Activated T-cell treated with anti-CD3 and anti-CD28 coated beads, Interleukin-2, amount 50 U/mL, for 72 hours (primary cell): ENCODE data around the gene GPR32. TPM values are rescaled to one million over a fixed set of nuclear protein-coding genes. Genes with fewer than 3 reads are reported as not detected.
"Not testable (repeated sequence)": the region's sequence is repeated elsewhere in the genome, so short reads cannot be mapped to it uniquely, and the experiment has no call there.

Experiments used
- ATAC-seq, 2 donors: fragments of 150-1000 bp; cut with Tn5 transposase; replicated peaks in 1 of 2; 2 replicates each; pipeline ENCODE4 v1.10.0; 2021; ENCODE audit warnings: moderate library complexity in 2 of 2, mild to moderate bottlenecking in 1 of 2
- DNase-seq, 2 donors: peaks; one replicate each; pipeline ENCODE4 v3.0.0; 2021 to 2022; ENCODE audit warnings: mixed read lengths in 1 of 2
- H3K27ac Mint-ChIP-seq: one replicate; pipeline ENCODE4 v1.8.0; 2022; ENCODE audit warnings: mild to moderate bottlenecking, moderate library complexity, mixed read lengths
- H3K27me3 Mint-ChIP-seq: one replicate; pipeline ENCODE4 v1.8.0; 2022; ENCODE audit warnings: low read depth, mixed read lengths
- H3K36me3 Mint-ChIP-seq, 2 donors: one replicate each; pipeline ENCODE4 v1.8.0; 2022; ENCODE audit warnings: mixed read lengths in 2 of 2, mild to moderate bottlenecking in 1 of 2; ENCODE audit not compliant: insufficient read depth in 2 of 2
- H3K4me1 Mint-ChIP-seq: one replicate; pipeline ENCODE4 v1.8.0; 2022; ENCODE audit warnings: low read depth, mixed read lengths
- H3K4me3 Mint-ChIP-seq, 2 donors: one replicate each; pipeline ENCODE4 v1.8.0; 2022; ENCODE audit warnings: mild to moderate bottlenecking in 2 of 2, mixed read lengths in 2 of 2, moderate library complexity in 2 of 2
- H3K9me3 Mint-ChIP-seq, 2 donors: one replicate each; pipeline ENCODE4 v1.8.0; 2022; ENCODE audit warnings: mixed read lengths in 2 of 2
- total RNA-seq, 2 donors: library from RNA; stranded (reverse); gene quantifications; one replicate each; pipeline ENCODE4 v1.2.3, GENCODE V29; 2022

The GPR32 gene
- total RNA-seq, 2 donors from 2014 or later = not detected

DNA sequence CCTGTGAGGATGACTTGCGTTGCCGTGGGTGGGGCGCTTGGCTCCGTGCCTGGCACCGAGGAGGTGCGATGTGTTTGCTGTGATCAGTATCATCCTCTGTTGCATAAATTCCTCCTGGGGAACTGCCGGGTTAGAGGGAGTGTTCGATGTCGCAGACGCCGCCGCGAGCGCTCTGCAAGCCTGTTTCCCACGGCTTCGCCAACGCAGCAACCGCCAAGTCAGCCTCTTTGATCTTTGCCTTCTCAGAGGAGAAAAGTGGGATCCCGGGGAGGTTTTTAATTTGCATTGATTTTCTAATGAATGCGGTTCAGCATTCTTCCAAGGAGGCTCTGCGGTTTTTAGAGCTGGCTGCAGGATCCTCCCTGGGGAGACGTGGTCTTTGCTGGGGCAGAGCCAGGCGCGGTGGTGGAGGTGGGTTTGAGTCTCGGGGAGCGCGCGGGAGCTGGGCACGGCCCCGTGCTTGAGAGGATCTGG is 7.6 kb downstream of the GPR32 start:
- H3K4me3 Mint-ChIP-seq = no peak overlapping the region
- no peak for ATAC-seq

DNA sequence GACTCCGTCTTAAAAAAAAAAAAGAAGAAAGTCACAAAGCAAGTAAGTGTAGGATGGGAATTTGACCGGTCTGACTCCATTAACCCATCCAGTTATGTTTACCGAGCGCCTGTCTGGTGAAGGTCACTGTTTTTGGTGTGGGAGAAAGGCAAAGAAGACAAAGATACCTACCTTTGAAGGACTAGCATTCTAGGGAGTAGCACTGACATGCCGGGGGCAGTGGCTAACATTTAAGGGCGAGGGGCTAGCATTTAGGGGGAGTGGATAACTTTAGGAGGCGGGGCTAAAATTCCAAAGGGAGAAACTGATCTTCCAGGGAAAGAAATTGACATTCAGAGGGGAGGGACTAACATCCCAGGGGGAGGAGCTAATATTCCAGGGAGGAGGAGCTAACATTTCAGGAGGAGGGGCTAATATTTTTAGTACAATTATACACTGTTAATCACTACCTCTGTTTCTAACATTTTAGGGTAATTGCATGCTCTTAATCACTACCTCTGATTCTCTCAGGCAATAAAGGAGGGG is 8.7 kb downstream of the GPR32 start:
- Mint-ChIP-seq H3K4me1 (peaks cover 7% of the 10 kb centered on the region), H3K27me3 (peaks cover 73% of the 10 kb centered on the region), H3K36me3 (peaks cover 0 to 1% of the 10 kb centered on the region in 2 donors), H3K4me3 (no peak overlapping the region), H3K9me3 (no peaks in the 10 kb centered on the region), H3K27ac (no peak overlapping the region)
- no peak for DNase-seq
- ATAC-seq = no peak

More for the DNA sequence above, 7.6 kb downstream of the GPR32 start:
- Mint-ChIP-seq H3K4me1 (peaks cover 7% of the 10 kb centered on the region), H3K27ac (no peak overlapping the region), H3K27me3 (peaks cover 66% of the 10 kb centered on the region), H3K9me3 (no peaks in the 10 kb centered on the region), H3K36me3 (peaks cover 0 to 1% of the 10 kb centered on the region in 2 donors)
- DNase-seq = no peak

DNA sequence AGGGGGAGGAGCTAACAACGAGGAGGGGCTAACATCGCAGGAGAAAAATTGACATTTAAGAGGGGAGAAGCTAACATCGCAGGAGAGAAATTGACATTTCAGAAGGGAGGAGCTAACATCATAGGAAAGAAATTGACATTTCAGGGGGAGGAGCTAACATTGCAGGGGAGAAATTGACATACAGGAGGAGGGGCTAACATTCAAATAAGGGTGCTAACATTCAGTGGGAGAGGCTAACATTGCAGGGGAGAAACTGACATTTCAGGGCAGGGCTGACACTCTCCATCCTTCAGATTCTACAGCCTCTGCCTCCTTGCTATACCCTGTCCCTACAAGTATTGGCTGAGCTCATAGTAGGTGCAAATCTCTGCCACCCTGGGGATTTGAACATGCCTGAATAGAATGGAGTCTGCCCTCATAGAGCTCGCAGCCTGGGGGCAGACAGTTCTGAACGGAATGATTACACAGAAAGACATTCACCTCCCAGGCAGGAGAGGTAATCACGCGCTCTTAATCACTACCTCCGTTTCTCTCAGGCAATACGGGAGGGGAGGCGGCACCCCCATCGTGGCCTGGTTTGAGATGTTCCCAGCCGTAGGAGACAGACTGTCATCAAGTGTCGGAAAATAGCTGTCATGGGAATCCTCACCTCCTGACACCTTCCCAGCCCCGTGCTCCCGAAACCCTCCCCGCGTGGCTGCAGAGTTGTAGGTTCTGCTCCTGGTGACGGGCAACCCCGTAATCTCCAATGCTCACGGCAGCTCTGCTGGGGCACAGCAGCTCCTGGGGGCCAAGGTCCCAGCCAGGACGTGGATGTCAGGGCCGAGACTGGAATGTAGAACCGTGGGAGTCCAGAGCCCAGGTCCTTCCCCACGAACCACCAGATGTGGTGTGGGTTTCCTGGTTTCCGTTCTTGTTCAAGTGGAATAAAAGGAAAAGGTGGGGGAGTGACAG is 9.5 kb downstream of the GPR32 start:
- H3K27ac Mint-ChIP-seq = no peak overlapping the region
- H3K9me3 Mint-ChIP-seq = no peaks in the 10 kb centered on the region
- H3K36me3 Mint-ChIP-seq = peaks cover 0 to 1% of the 10 kb centered on the region in 2 donors
- no peak overlapping the region for H3K4me3 Mint-ChIP-seq
- no peak for DNase-seq
- H3K4me1 Mint-ChIP-seq = peaks cover 7% of the 10 kb centered on the region
- ATAC-seq = no peak
- peaks cover 73% of the 10 kb centered on the region for H3K27me3 Mint-ChIP-seq

DNA sequence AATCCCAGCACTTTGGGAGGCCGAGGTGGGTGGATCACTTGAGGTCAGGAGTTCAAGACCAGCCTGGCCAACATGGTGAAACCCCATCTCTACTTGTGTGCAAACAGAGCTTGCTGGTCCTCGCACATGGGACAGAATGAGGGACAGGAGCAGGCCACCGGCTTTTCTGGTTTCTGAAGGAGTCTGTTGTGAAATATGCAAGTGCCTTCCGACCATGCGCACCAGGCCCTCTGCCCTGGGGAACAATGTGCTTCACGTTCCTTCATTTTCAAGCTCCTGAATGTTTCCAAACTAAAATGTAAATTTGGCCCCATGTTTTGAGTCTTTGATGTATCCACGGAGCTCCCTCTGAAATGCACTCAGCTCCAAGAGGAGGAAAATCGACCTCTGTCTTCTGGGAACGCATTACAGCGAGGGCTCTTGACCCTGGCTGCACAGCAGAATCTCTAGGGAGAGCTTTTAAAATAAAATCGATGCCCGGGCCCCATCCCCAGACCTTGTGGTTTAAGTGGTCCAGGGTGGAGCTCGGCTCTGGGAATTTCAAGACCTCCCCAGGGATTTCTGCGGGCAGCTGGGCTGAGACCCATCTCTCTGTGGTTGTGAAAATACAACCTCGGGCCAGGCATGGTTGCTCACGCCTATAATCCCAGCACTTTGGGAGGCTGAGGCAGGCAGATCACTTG is 10.6 kb downstream of the GPR32 start:
- ATAC-seq (no peak), DNase-seq (no peak)
- Mint-ChIP-seq H3K27ac (no peak overlapping the region), H3K27me3 (peaks cover 66% of the 10 kb centered on the region), H3K4me1 (peaks cover 7% of the 10 kb centered on the region), H3K9me3 (no peaks in the 10 kb centered on the region), H3K4me3 (no peak overlapping the region), H3K36me3 (peaks cover 0 to 1% of the 10 kb centered on the region in 2 donors)

DNA sequence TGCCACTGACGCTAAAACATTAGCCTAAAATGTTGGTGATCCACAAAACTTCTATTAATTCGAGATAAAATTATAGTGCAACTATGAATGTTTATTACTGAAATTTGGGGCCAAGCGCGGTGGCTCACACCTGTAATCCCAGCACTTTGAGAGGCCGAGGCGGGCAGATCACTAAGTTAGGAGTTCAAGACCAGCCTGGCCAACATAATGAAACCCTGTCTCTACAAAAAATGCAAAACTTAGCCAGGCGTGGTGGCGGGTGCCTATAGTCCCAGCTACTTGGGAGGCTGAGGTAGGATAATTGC is 13.5 kb downstream of the GPR32 start:
- peaks cover 46% of the 10 kb centered on the region for H3K27me3 Mint-ChIP-seq
- not testable (repeated sequence) for H3K27ac Mint-ChIP-seq

GRCh38 chr19:50784710-50785109 is 14.4 kb downstream of the GPR32 start:
- no peak overlapping the region for H3K4me3 Mint-ChIP-seq
- H3K9me3 Mint-ChIP-seq = no peaks in the 10 kb centered on the region
- no peaks in the 10 kb centered on the region for H3K36me3 Mint-ChIP-seq
- peaks cover 37% of the 10 kb centered on the region for H3K27me3 Mint-ChIP-seq
- H3K4me1 Mint-ChIP-seq = no peaks in the 10 kb centered on the region
- DNase-seq (no peak), ATAC-seq (no peak)
- H3K27ac Mint-ChIP-seq = peak overlapping the region; percentile 32

More for the DNA sequence above, 13.5 kb downstream of the GPR32 start:
- not testable (repeated sequence) for H3K4me1 Mint-ChIP-seq, DNase-seq, H3K4me3 Mint-ChIP-seq, ATAC-seq, H3K36me3 Mint-ChIP-seq, H3K9me3 Mint-ChIP-seq

- H3K36me3 Mint-ChIP-seq = no peaks in the 10 kb centered on the region
- H3K27ac Mint-ChIP-seq = no peak overlapping the region
- peaks cover 32% of the 10 kb centered on the region for H3K27me3 Mint-ChIP-seq
- ATAC-seq (peak in 1 of 2 donors; percentile 11), DNase-seq (no peak)
- H3K9me3 Mint-ChIP-seq = no peaks in the 10 kb centered on the region
- H3K4me1 Mint-ChIP-seq = no peaks in the 10 kb centered on the region
- H3K4me3 Mint-ChIP-seq = no peak overlapping the region
These were observed 15.1 kb downstream of the GPR32 start for GRCh38 chr19:50785329-50785728.

- Mint-ChIP-seq H3K27ac (peak within 1 kb of the TSS; percentile 35), H3K27me3 (no peaks in the 10 kb centered on the region), H3K4me3 (no peak within 1 kb of the TSS), H3K4me1 (no peaks in the 10 kb centered on the region), H3K9me3 (no peaks in the 10 kb centered on the region), H3K36me3 (no peaks in the 10 kb centered on the region)
- peak in 1 of 2 donors; percentile 17 for ATAC-seq
- DNase-seq = no peak
These were observed 20.1 kb downstream of the GPR32 start, which contains the start of gene ACP4 for GRCh38 chr19:50790396-50790795. TSS of gene ACP4 (plus strand) at chr19:50790415. CDS start at chr19:50790415, 0 bp downstream.

GRCh38 chr19:50790922-50791467 is 20.7 kb downstream of the GPR32 start:
- H3K4me3 Mint-ChIP-seq = no peak overlapping the region
- no peaks in the 10 kb centered on the region for H3K4me1 Mint-ChIP-seq
- no peaks in the 10 kb centered on the region for H3K27me3 Mint-ChIP-seq
- peak overlapping the region; percentile 35 for H3K27ac Mint-ChIP-seq
- no peaks in the 10 kb centered on the region for H3K36me3 Mint-ChIP-seq
- DNase-seq (no peak), ATAC-seq (no peak)
- no peaks in the 10 kb centered on the region for H3K9me3 Mint-ChIP-seq

- no peaks in the 10 kb centered on the region for H3K27me3 Mint-ChIP-seq
- no peak overlapping the region for H3K27ac Mint-ChIP-seq
- no peak for ATAC-seq
- H3K4me1 Mint-ChIP-seq = no peaks in the 10 kb centered on the region
- no peaks in the 10 kb centered on the region for H3K36me3 Mint-ChIP-seq
- H3K4me3 Mint-ChIP-seq = no peak overlapping the region
- no peak for DNase-seq
- no peaks in the 10 kb centered on the region for H3K9me3 Mint-ChIP-seq
These were observed 21.5 kb downstream of the GPR32 start for GRCh38 chr19:50791594-50792271.

DNA sequence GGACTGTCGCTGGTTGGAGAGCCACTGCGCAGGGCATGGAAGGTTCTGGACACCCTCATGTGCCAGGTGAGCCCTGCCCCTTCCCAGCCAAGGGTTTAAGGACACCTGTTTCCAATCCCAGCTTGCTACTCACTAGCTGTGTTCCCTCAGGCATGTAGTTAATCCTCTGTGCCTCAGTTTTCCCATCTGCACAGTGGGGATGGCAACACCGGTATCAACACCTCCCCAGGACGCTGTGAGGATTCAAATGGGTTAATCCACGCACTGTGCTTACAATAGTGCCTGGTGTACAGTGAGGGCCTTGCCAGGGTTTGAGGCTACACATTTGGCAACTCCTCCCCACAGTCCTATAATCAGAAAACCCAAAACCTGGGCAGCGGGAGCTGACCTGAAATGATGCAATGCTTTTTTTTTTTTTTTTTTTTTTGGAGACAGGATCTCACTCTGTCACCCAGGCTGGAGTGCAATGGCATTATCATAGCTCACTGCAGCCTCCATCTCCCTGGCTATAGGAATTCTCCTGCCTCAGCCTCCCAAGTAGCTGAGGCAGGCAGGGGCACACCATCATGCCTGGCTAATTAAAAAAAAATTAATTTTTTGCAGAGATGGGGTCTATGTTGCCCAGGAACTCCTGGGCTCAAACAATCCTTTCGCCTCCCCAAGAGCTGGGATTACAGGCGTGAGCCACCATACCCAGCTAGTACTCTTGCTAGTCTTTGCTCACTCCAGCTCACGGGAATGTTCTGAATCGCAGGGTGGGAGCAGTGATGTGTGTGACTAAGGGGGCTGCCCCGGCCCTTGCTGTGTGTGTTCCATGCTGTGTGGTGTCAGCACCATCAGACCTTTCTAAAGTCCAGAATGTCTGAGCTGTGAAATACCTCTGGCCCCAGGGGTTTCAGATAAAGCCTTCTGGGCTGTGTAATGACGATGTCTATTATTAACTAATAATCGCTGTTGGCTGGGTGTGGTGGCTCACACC is 22.3 kb downstream of the GPR32 start:
- Mint-ChIP-seq H3K4me1 (no peaks in the 10 kb centered on the region), H3K27me3 (no peaks in the 10 kb centered on the region), H3K36me3 (peaks cover 0 to 2% of the 10 kb centered on the region in 2 donors), H3K4me3 (no peak overlapping the region), H3K9me3 (no peaks in the 10 kb centered on the region), H3K27ac (no peak overlapping the region)
- ATAC-seq (no peak), DNase-seq (no peak)
